ENCODE measurements around the gene CPNE1.

DNA sequence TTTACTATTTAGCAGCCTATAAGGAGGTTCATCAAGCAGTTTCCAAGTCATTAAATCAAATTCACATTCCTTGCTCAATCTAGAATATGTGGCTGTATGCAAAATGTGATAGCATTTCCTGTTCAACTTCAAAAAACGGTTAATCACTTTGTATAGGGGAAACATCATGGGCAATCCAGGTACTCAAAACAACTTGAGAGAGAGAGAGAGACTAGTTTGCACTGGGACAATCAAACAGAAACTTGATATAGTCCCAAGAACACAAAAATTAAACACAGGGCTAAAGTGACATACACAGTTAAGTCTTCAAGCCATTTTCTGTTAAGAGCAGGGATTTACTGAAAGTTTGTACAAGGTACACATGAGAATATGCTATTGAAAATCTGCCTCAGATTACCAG is 7.4 kb downstream of the CPNE1 start:
- no peak for TF ChIP-seq CTCF (IDR thresholded peaks at IDR 0.05)
- no peak for TF ChIP-seq POLR2A (IDR thresholded peaks at IDR 0.05)
- no peak for TF ChIP-seq POLR2AphosphoS5 (IDR thresholded peaks at IDR 0.05)
